Measurements from ENCODE around the gene METTL9. TPM values are rescaled to one million over a fixed set of nuclear protein-coding genes. Genes with fewer than 3 reads are reported as not detected.

The METTL9 gene
- total and polyA plus RNA-seq, 2 of the 13 experiments (the other 11 are each of a cell fraction or from before 2014, with no cell fraction given) = 123 to 204 TPM

DNA sequence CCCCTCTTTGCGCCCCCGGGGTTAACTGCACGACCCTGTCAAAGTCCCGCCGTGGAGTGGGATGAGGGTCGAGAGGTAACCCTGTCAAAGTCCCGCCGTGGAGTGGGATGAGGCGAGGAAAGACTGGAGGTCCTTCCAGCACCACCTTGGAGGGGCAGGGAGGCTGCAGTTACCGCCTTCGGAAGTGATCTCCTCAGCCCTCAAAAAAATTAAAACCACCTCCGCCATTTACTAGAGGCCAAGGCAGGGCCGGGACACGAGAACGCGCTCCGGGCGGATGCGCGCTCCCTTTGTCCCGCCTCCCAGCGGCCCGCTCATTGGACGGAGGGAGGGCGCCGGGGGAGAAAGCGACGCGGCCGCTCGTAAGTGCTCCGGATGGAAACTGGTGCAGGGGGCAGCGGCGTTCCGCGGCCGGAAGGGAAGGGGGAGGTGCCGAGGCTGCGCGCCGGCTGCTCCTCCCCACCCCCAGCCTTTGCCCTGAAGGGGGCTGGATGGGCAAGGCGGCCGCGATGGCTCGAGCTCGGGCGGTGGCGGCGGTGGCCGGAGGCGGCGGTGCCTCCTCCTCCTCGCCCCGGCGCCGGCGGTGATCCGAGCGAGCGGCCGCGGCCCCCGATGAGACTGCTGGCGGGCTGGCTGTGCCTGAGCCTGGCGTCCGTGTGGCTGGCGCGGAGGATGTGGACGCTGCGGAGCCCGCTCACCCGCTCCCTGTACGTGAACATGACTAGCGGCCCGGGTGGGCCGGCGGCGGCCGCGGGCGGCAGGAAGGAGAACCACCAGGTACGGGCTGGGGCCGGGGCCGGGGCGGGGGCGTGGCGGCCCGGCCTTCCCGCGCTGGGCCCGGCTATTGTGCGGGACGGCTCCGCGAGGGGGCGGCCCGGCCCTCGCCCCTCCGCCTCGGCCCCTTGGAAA lies at the start of gene METTL9 (continued):
- TF ChIP-seq, protein P1, sequence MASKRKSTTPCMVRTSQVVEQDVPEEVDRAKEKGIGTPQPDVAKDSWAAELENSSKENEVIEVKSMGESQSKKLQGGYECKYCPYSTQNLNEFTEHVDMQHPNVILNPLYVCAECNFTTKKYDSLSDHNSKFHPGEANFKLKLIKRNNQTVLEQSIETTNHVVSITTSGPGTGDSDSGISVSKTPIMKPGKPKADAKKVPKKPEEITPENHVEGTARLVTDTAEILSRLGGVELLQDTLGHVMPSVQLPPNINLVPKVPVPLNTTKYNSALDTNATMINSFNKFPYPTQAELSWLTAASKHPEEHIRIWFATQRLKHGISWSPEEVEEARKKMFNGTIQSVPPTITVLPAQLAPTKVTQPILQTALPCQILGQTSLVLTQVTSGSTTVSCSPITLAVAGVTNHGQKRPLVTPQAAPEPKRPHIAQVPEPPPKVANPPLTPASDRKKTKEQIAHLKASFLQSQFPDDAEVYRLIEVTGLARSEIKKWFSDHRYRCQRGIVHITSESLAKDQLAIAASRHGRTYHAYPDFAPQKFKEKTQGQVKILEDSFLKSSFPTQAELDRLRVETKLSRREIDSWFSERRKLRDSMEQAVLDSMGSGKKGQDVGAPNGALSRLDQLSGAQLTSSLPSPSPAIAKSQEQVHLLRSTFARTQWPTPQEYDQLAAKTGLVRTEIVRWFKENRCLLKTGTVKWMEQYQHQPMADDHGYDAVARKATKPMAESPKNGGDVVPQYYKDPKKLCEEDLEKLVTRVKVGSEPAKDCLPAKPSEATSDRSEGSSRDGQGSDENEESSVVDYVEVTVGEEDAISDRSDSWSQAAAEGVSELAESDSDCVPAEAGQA (IDR thresholded peaks at IDR 0.05; ENCODE audit: low read depth) = peak; percentile 93
- TF ChIP-seq, protein P1 (CRISPR knock-in tag; IDR thresholded peaks at IDR 0.05; ENCODE audit: borderline replicate concordance) = no peak; the same call in 1 of the 2 replicates
- TF ChIP-seq, protein P2, sequence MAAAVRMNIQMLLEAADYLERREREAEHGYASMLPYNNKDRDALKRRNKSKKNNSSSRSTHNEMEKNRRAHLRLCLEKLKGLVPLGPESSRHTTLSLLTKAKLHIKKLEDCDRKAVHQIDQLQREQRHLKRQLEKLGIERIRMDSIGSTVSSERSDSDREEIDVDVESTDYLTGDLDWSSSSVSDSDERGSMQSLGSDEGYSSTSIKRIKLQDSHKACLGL (CRISPR knock-in tag; IDR thresholded peaks at IDR 0.05) = peak; percentile 91
- TF ChIP-seq HNRNPUL1 (IDR thresholded peaks at IDR 0.05; ENCODE audit: low read depth, low read length) (peak; percentile 97), GTF3A (CRISPR knock-in tag; conservative IDR thresholded peaks at IDR 0.05) (peak; percentile 98), HDAC1 (CRISPR knock-in tag; IDR thresholded peaks at IDR 0.05) (peak; percentile 98), ZNF782 (CRISPR knock-in tag; IDR thresholded peaks at IDR 0.05; ENCODE audit: borderline replicate concordance) (peak; percentile 83; the same call in 1 of the 2 replicates), ZMYM2 (CRISPR knock-in tag; IDR thresholded peaks at IDR 0.05) (peak; percentile 43; the same call in 1 of the 2 replicates), NCOA5 (CRISPR knock-in tag; IDR thresholded peaks at IDR 0.05) (no peak), SRSF1 (optimal IDR thresholded peaks at IDR 0.05; ENCODE audit: low read depth, low read length) (peak; percentile 88), ZNF543 (CRISPR knock-in tag; IDR thresholded peaks at IDR 0.05) (peak; percentile 98; the same call in 1 of the 2 replicates)
- TF ChIP-seq, protein P3, sequence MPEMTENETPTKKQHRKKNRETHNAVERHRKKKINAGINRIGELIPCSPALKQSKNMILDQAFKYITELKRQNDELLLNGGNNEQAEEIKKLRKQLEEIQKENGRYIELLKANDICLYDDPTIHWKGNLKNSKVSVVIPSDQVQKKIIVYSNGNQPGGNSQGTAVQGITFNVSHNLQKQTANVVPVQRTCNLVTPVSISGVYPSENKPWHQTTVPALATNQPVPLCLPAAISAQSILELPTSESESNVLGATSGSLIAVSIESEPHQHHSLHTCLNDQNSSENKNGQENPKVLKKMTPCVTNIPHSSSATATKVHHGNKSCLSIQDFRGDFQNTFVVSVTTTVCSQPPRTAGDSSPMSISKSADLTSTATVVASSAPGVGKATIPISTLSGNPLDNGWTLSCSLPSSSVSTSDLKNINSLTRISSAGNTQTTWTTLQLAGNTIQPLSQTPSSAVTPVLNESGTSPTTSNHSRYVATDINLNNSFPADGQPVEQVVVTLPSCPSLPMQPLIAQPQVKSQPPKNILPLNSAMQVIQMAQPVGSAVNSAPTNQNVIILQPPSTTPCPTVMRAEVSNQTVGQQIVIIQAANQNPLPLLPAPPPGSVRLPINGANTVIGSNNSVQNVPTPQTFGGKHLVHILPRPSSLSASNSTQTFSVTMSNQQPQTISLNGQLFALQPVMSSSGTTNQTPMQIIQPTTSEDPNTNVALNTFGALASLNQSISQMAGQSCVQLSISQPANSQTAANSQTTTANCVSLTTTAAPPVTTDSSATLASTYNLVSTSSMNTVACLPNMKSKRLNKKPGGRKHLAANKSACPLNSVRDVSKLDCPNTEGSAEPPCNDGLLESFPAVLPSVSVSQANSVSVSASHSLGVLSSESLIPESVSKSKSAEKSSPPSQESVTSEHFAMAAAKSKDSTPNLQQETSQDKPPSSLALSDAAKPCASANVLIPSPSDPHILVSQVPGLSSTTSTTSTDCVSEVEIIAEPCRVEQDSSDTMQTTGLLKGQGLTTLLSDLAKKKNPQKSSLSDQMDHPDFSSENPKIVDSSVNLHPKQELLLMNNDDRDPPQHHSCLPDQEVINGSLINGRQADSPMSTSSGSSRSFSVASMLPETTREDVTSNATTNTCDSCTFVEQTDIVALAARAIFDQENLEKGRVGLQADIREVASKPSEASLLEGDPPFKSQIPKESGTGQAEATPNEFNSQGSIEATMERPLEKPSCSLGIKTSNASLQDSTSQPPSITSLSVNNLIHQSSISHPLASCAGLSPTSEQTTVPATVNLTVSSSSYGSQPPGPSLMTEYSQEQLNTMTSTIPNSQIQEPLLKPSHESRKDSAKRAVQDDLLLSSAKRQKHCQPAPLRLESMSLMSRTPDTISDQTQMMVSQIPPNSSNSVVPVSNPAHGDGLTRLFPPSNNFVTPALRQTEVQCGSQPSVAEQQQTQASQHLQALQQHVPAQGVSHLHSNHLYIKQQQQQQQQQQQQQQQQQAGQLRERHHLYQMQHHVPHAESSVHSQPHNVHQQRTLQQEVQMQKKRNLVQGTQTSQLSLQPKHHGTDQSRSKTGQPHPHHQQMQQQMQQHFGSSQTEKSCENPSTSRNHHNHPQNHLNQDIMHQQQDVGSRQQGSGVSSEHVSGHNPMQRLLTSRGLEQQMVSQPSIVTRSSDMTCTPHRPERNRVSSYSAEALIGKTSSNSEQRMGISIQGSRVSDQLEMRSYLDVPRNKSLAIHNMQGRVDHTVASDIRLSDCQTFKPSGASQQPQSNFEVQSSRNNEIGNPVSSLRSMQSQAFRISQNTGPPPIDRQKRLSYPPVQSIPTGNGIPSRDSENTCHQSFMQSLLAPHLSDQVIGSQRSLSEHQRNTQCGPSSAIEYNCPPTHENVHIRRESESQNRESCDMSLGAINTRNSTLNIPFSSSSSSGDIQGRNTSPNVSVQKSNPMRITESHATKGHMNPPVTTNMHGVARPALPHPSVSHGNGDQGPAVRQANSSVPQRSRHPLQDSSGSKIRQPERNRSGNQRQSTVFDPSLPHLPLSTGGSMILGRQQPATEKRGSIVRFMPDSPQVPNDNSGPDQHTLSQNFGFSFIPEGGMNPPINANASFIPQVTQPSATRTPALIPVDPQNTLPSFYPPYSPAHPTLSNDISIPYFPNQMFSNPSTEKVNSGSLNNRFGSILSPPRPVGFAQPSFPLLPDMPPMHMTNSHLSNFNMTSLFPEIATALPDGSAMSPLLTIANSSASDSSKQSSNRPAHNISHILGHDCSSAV (CRISPR knock-in tag; IDR thresholded peaks at IDR 0.05; ENCODE audit: borderline replicate concordance) = 0 out of 2 replicates have a peak, but pooled peaks have one; percentile 45
- TF ChIP-seq, protein P4, sequence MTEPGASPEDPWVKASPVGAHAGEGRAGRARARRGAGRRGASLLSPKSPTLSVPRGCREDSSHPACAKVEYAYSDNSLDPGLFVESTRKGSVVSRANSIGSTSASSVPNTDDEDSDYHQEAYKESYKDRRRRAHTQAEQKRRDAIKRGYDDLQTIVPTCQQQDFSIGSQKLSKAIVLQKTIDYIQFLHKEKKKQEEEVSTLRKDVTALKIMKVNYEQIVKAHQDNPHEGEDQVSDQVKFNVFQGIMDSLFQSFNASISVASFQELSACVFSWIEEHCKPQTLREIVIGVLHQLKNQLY (CRISPR knock-in tag; IDR thresholded peaks at IDR 0.05) = peak; percentile 62

All from HepG2 (cell line).